Activated T-helper 1 cell treated with Interleukin-2 at 50 U/mL for 16 hours (primary cell): ENCODE data around the gene IMPDH2.
A peak's percentile ranks its signal among the peaks of the same experiment; 100 is the strongest.
"Not testable (repeated sequence)": the region's sequence is repeated elsewhere in the genome, so short reads cannot be mapped to it uniquely, and the experiment has no call there.

ENCODE experiments used
- DNase-seq: peaks from one replicate; pipeline ENCODE4 v3.0.0-alpha.2; 2020; ENCODE audit warnings: low read depth

IMPDH2 gene

DNA sequence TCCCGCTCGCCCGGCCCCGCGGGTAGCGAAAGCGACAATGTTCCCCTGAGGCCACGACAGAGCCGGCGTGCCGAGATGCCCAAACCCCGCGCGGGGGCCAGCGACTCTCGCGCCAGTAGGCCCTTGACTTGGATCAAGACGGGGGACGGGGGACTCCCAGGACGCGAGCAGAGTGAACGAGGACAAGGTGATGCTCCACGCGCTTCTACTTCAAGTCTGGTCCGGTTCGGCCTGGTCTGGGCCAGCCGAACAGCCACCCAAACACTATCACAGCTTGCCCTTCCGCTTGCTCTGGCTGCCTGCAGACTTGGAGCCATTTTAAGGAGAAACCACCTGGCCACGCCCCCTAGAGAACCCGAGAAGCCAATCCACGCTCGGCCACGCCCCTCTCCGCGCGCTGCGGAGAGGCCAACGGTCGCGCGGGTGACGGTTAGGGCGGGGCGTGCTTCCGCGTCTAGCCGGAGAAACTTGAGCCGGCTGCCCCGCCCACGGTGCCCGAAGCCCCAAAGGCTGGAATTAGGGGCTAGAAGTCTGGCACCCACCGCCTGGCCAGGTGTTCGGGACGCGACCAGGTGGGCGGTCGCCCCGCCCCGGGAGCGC is 7.9 kb downstream of the IMPDH2 start:
- peak; percentile 97 for DNase-seq

DNA sequence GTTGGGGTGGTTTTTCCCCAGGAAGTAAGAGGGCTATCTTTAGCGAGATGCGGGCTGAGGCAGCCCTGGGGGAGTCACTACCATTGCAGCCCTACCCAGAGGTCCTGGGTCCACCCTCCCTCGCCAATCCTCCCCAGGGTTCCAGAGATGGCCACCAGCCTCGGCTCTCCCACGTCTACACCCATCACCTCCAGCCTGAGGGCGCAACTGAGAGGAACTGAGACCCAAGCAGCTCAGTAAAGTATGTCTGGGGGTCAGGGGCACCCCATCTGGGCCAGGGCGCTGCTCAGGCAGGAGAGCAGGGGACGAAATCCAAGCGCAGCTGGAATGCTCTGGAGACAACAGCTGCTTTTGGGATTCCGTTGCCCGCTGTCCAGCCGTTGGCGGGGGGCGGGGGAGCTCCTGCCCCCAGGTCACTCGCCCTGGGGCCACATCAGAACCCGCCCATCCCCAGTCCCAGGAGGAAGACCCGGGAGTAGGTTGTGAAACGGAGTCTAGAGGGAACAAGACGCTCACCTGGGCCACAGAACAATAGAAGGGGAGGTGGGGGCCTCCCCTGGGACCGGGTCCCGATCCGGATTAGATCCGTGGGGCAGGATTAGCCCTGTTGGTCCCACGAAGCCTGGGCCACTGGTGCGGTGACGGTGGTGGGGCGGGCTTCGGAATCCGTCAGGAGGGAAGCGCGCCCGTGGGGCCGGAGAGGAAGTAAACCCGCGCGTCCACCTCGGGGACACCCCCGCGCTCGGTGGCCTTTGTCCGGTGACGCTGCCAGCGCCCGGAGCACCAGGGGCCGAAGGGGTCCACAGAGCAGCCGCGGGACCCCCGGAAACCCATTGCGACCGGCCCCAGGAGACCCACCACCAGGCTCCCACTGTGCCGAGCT is 8.6 kb downstream of the IMPDH2 start:
- no peak for DNase-seq

DNA sequence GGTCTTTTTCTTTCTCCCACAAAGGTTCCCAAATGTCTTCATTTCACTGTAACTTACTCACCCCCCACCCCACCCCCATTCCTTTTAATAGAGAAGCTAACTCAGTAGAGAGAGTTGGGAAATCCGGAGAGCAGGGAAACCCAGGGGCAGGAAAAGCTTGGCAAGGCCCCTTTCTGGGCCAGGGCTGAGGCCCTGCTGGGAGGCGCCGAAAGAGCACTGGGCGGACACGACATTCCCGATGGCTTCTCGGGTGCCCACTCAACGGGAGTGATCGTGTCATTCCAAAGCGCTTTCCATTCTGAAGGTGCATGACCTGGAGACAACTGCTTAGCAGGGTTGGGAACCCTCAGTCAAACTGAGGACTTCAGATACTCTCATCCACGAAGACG is 9.3 kb downstream of the IMPDH2 start:
- DNase-seq: no peak

DNA sequence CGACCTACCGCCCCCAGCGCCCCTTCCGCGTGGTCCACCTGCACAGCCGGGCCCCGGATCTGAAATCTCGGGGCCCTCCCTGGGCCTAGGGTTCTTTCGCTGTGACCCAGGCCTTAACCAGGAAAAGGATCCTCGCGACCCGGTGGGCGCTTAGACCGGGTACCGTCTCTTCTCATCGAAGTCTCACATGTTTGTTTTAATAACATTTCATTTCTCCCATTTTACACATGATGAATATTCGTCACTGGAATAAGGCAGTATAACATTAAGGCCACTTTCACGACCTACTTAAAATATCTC is 10.5 kb downstream of the IMPDH2 start:
- no peak for DNase-seq

DNA sequence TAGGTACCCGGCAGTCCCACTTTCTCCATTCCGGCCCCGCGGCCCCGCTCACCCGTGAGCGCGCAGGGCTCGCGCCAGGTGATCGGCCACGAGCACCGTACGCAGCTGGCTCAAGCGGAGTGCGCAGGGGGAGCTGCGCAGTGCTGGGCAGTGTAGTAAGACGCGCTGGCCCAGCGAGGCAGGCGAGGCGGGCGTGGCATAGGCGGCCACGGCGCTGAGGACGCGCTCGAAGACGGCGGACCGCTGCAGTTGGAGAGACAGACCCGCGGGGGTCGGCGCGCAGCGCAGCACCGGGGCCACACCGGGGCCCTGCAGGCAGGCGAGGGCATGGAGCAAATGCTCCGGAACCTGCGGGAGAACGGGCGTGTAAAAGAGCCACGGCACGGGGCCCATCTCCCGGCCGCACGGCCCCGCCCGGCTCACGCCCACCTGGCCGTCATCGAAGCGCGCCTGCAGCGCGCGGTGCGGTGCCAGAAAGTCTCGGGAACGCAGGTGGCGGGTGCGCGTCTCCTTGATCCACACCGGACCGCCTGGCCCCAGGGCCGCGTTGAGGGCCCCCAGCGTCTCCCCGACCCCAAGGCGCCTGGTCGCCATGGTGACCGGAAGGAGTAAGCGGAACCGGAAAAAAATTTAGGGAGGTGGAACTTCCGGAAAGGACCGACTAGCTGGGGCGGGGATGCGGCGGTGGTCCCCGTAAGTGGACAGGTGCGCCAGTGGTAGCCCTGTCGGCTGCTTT is 11.1 kb downstream of the IMPDH2 start, which contains the start of gene DALRD3:
Gene DALRD3 (minus strand): TSS at position 610 of the 736 bp plus-strand sequence. CDS start 16 bp downstream, at position 594.
- peak; percentile 26 for DNase-seq

DNA sequence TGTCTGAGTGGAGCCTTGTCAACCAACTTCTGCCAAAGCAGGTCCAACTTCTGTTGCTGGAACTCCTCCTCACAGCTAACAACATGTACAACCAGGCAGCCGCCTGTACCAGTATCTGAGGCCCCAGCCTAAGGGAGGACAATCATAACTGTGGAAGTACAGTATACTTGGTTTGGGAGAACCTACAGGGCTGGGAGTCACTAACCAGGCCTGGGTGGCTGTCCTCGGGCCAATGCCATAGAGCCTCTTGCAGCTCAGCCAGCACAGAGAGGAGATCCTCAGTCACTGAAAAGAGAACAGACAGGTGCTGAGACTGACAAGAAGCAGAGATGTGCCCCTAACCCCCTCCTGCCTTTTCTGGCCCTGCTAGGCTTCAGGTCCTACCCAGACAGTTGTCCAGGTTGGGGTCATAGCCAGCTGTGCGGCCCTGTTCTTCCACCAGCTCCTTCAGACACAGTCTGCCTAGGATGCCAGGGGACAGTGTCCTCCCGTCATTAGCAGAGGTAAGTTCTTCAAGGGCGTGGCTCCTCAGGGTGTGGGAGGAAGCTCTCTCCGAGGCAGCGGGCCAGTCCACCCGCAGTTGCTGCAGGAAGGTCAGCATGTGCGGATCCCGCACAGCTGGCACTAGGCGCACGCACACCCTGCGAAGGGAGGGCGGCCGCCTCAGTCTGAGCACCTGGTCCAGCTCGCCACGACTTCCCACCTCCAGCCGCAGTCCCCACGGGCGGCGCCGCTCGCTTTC is 11.8 kb downstream of the IMPDH2 start:
- no peak for DNase-seq

DNA sequence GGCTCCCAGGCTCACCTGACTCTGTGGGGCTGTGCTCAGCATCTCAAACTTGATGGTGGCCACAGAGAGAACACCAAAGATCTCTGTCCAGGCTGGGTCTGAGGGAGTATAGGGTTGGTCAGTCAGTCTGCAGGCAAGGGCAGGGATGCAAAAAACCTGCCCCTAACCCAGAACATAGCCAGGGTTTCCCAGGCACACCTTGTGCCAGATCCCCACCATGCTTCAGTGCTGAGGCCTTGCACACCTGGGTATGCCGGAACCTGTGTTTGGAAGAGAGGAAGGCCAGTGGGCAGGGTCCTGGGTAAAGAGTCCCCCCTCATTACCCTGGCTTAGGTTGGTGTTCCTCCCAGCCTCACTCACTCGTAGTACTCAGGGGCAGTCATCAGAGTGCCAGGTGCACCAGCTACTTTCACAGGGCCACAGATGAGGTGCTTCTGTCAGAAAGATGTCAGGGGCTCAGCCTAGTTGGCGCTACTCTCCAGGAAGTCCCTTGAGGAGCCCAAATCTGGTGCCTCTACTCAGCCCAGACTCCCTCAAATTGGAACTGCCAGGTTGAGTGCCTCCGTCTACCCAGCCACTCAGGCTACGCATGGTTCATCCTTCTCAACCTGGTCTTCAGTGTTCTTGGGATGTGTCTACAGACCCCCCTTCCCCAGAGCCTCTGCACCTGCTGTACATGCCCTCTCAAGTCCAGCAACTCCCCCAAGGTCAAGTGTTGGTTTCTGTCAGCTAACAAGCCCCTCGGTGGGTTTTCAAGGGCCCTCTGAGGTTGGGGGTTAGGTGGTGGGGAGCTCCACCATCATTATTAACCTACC is 12.6 kb downstream of the IMPDH2 start:
- DNase-seq: no peak

DNA sequence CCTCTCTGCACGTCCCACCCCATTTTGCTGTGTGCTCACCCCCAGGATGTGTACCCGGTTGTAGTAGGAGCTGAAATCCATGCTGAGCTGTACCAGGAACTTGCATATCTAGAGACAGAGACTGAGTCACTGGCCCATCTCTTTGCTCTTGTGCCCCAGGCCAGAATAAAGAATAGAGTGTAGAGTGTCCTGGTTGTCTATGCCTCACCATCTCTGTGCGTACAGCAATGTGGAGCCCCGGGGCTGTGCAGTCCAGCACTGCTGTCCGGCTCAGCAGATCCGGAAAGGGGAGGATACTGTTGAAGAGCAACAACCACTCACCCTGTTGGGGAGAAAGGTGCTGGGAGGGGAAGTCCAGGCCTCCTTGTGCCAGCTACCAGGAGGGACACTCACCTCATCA is 13.4 kb downstream of the IMPDH2 start:
- DNase-seq: no peak

DNA sequence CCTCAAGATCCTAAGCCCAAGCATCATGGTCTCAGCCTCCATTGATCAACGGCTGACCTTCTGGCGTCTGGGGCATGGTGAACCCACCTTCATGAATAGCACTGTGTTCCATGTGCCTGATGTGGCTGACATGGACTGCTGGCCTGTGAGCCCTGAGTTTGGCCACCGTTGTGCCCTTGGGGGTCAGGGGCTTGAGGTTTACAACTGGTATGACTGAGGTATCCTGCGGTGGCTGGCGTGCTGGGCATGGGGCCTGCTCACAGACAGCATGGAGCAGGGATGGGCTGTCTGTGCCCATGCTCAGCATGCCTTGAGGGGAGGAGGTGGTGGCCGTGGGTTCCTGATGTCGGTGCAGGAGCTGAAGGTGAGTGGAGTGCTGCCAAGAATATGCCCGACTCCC is 14.1 kb downstream of the IMPDH2 start:
- DNase-seq: no peak

DNA sequence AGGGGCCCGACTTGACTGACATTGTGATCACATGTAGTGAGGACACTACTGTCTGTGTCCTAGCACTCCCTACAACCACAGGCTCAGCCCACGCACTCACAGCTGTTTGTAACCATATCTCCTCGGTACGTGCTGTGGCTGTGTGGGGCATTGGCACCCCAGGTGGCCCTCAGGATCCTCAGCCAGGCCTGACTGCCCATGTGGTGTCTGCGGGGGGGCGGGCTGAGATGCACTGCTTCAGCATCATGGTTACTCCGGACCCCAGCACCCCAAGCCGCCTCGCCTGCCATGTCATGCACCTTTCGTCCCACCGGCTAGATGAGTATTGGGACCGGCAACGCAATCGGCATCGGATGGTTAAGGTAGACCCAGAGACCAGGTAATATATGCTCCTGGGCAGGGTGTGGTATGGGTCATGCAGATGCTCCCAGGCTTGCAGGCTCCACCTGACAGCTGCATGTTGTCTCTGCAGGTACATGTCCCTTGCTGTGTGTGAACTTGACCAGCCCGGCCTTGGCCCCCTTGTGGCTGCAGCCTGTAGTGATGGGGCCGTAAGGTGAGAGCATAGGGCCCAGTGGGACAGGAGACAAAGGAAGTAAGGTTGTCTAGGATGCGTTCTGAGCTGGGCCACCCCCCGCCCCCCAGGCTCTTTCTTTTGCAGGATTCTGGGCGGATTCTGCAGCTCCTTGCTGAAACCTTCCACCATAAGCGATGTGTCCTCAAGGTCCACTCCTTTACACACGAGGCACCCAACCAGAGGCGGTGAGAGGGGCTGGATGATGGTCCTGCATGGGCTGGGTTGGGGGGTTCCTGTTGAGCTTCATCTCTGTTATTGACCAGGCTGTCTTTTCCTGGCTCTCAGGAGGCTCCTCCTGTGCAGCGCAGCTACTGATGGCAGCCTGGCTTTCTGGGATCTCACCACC is 15.2 kb downstream of the IMPDH2 start:
- no peak for DNase-seq

DNA sequence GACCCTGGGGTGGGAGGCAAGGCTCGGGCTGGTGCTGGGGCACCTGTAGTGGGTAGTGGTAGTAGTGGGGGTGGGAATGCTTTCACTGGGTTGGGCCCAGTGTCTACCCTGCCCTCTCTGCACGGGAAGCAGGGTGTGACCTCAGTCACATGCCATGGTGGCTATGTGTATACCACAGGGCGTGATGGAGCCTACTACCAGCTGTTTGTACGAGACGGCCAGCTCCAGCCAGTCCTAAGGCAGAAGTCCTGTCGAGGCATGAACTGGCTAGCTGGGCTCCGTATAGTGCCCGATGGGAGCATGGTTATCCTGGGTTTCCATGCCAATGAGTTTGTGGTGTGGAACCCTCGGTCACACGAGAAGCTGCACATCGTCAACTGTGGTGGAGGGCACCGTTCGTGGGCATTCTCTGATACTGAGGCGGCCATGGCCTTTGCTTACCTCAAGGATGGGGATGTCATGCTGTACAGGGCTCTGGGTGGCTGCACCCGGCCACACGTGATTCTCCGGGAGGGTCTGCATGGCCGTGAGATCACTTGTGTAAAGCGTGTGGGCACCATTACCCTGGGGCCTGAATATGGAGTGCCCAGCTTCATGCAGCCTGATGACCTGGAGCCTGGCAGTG is 16.0 kb downstream of the IMPDH2 start:
- no peak for DNase-seq

DNA sequence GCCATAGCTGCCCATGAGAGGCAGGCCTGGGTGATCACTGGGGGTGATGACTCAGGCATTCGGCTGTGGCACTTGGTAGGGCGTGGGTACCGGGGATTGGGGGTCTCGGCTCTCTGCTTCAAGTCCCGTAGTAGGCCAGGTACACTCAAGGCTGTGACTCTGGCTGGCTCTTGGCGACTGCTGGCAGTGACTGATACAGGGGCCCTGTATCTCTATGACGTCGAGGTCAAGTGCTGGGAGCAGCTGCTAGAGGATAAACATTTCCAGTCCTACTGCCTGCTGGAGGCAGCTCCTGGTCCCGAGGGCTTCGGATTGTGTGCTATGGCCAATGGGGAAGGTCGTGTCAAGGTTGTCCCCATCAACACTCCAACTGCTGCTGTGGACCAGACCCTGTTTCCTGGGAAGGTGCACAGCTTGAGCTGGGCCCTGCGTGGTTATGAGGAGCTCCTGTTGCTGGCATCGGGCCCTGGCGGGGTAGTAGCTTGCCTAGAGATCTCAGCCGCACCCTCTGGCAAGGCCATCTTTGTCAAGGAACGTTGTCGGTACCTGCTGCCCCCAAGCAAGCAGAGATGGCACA is 16.7 kb downstream of the IMPDH2 start:
- no peak for DNase-seq

DNA sequence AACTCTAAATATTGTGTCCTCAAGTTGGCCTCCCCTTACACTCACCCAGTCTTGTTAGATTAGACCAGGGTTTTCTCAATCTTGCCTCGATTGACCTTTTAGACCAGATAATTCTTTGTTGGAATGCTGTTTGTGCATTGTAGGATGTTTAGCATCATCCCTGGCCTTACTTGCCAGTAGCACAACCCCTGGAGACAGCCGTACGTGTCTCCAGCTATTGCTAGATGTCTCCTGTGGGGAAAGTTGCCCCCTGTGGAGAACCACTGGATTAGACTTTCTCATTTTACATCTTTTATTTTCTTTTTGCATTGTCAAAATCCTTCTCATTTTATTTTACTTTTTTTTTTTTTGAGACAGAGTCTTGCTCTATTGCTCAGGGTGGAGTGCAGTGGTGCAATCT is 19.8 kb downstream of the IMPDH2 start:
- DNase-seq: no peak

DNA sequence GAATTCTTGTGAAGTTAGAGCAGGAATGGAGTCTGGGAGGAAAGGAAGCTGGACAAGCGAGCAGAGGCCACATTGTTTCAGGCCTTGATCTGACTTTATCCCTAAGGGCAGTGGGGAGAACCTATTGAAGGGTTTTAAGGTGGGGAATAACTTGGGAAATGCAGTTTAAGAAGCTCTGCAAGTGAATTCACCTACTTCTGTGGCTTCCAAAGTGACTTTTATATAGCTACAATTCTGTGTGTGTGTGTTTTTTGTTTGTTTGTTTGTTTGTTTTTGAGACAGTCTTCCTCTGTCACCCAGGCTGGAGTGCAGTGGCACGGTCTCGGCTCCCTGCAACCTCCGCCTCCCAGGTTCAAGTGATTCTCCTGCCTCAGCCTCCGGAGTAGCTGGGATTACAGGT is 20.6 kb downstream of the IMPDH2 start:
- DNase-seq: not testable (repeated sequence)

DNA sequence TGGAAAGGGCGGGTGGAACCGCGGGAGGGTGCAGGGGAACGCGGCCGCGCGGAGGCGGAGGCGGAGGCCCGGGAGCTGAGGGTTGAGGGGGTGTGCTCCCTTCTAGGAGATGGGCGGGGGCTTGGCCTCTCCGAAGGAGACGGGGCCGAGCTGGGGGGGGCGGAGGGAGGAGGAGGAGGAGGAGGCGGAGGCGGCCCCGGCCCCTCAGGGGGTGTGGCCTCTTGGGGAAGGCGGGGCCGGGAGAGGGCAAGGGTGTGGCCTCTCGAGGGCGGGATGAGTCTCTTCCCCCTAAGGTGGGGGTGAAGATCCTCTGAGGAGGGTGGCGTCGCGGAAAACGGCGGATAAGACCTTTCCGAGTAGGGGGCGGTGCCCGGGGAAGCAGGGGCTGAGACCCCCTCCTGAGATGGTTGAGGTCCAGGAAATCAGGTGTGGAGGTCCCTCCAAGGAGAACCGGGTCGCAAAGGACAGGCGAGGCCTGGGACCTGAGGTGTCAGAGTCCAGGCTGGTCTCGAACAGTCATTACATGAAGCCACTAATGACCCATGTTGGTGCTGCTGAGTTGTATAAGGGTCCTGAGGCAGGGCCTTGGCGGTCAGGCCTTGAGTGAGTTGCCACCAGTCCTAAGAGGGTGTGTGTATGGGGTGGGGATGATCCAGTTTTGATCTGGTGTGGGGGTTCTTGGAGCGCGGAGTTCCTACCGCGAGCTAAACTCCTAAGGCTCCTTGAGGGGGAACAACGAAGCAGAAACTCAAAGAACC is 21.2 kb downstream of the IMPDH2 start:
- DNase-seq: peak; percentile 80

DNA sequence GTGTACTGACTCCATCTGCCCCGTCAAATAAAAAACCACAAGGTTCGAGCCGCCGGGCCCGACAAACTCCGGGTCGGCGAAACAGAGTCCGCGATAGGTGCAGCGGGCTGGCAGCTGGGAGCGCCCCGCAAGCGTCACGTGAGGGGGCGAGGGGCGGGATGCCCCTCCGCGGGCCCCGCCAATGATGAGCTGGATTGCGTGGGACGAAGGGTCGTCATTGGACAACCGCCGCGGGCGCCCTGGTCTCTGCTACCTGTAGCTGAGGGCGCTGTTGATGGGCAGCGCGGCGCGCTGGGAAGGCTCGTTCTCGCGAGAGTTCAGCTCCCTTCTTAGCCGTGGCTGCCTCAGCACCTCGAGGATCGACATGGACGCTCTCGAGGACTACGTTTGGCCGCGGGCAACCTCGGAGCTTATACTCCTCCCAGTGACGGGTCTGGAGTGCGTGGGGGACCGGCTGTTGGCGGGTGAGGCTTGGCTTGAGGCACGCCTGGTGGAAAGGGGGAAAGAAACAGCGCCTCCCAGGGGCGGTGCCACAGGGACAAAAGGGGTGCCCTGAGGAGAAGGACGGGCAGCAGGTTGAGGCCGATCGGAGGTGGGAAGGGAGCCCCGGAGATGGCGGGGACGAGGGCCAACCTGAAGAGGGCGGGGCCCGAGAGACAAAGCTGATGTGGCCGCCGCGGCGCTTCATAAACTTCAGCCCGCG is 22.0 kb downstream of the IMPDH2 start, which contains the start of gene WDR6:
Gene WDR6 (plus strand): TSS at position 324 of the 703 bp plus-strand sequence. CDS start 41 bp downstream, at position 365.
- peak; percentile 95 for DNase-seq

DNA sequence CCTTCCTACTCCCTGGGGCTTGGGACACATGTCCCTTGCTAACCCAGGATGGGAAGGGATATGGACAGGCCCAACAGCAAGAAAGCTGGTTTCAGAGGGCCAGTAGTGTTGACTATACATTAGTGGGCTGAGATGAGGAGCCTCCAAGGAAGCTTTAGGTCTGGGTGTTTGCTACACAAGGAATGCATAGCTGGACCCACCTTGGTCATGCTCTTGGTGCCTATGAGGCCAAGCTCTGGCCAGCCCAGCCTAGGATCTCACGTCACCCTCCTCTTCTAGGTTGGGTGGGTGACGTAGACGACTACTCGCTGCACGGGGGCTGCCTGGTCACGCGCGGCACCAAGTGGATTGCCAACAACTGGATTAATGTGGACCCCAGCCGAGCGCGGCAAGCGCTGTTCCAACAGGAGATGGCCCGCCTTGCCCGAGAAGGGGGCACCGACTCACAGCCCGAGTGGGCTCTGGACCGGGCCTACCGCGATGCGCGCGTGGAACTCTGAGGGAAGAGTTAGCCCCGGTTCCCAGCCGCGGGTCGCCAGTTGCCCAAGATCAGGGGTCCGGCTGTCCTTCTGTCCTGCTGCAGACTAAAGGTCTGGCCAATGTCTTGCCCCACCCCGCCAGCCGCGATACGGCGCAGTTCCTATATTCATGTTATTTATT is 22.7 kb downstream of the IMPDH2 start:
- DNase-seq: no peak
